CD14-positive monocyte (primary cell): ENCODE results near the gene C1QTNF1. TPM values are rescaled to one million over a fixed set of nuclear protein-coding genes. Genes with fewer than 3 reads are reported as not detected.

Source experiments
- DNase-seq, 3 donors: peaks; one replicate each; pipeline ENCODE4 v3.0.0-alpha.2; 2011 to 2022
- H2AFZ ChIP-seq: 2 replicates; pipeline ENCODE4 v1.6.0; 2012; ENCODE audit warnings: mild to moderate bottlenecking, low read depth, low read length, inconsistent platforms; ENCODE audit not compliant: insufficient read depth, poor library complexity, severe bottlenecking
- H3K27ac ChIP-seq, 2 donors: 1 replicate in 1 of 2; 2 replicates in 1 of 2; pipeline ENCODE4 v1.5.1; 2012 to 2013; ENCODE audit warnings: low read length in 2 of 2, control low read depth in 1 of 2, inconsistent platforms in 1 of 2, low read depth in 1 of 2, mild to moderate bottlenecking in 1 of 2
- H3K27me3 ChIP-seq, 2 donors: one replicate each; pipeline versions ENCODE4 v1.6.0 to v1.6.1; 2011 to 2013; ENCODE audit warnings: low read length in 2 of 2; ENCODE audit not compliant: control insufficient read depth in 2 of 2, insufficient read depth in 2 of 2
- H3K36me3 ChIP-seq, 2 donors: replicated peaks in 1 of 2; 1 replicate in 1 of 2; 2 replicates in 1 of 2; pipeline versions ENCODE4 v1.5.1 to v1.6.1; 2012 to 2013; ENCODE audit warnings: low read length in 2 of 2, control low read depth in 1 of 2, inconsistent platforms in 1 of 2, mild to moderate bottlenecking in 1 of 2; ENCODE audit not compliant: insufficient read depth in 2 of 2, control insufficient read depth in 1 of 2
- H3K4me1 ChIP-seq, 2 donors: 1 replicate in 1 of 2; 2 replicates in 1 of 2; pipeline versions ENCODE4 v1.5.1 to v1.6.1; 2012 to 2013; ENCODE audit warnings: low read length in 2 of 2, control low read depth in 1 of 2, inconsistent platforms in 1 of 2, mild to moderate bottlenecking in 1 of 2, moderate library complexity in 1 of 2; ENCODE audit not compliant: insufficient read depth in 2 of 2, control insufficient read depth in 1 of 2
- H3K4me2 ChIP-seq: replicated peaks from 2 replicates; pipeline ENCODE3; 2012; ENCODE audit warnings: low read length, moderate library complexity, mild to moderate bottlenecking; ENCODE audit not compliant: poor library complexity, severe bottlenecking; ENCODE audit errors: extremely low read depth
- H3K4me3 ChIP-seq, 3 experiments: fragments of 200-600 bp in 1 of 3; sonication (generic) in 1 of 3; replicated peaks in 1 of 3; 1 replicate in 2 of 3; 2 replicates in 1 of 3; pipeline ENCODE4 v1.5.1; 2011 to 2013; ENCODE audit warnings: low read length in 3 of 3, mild to moderate bottlenecking in 3 of 3, control low read depth in 2 of 3, low read depth in 2 of 3, inconsistent platforms in 1 of 3, moderate library complexity in 1 of 3
- H3K79me2 ChIP-seq: 2 replicates; pipeline ENCODE4 v1.6.0; 2012; ENCODE audit warnings: mild to moderate bottlenecking, control low read depth, inconsistent platforms, low read length, moderate library complexity; ENCODE audit not compliant: insufficient read depth
- H3K9ac ChIP-seq: 2 replicates; pipeline ENCODE4 v1.6.0; 2017; ENCODE audit warnings: low read length, mild to moderate bottlenecking; ENCODE audit not compliant: insufficient read depth, poor library complexity, severe bottlenecking
- H3K9me3 ChIP-seq, 2 donors: replicated peaks in 1 of 2; 1 replicate in 1 of 2; 2 replicates in 1 of 2; pipeline versions ENCODE4 v1.5.1 to v1.6.1; 2012 to 2013; ENCODE audit warnings: low read length in 2 of 2, control low read depth in 1 of 2; ENCODE audit not compliant: control insufficient read depth in 1 of 2, insufficient read depth in 1 of 2
- H4K20me1 ChIP-seq: 2 replicates; pipeline ENCODE4 v1.6.0; 2012; ENCODE audit warnings: mild to moderate bottlenecking, low read length, control low read depth, moderate library complexity; ENCODE audit not compliant: insufficient read depth
- H3K27ac Mint-ChIP-seq, 7 donors: one replicate each; pipeline ENCODE4 v1.8.0; 2020; ENCODE audit warnings: mild to moderate bottlenecking in 7 of 7, mixed read lengths in 7 of 7, moderate library complexity in 6 of 7, inconsistent platforms in 2 of 7
- H3K27me3 Mint-ChIP-seq, 3 donors: one replicate each; pipeline ENCODE4 v1.8.0; 2021 to 2022; ENCODE audit warnings: low read depth in 3 of 3, mild to moderate bottlenecking in 3 of 3, mixed read lengths in 3 of 3, moderate library complexity in 3 of 3, inconsistent platforms in 1 of 3
- H3K36me3 Mint-ChIP-seq, 2 donors: one replicate each; pipeline ENCODE4 v1.8.0; 2020; ENCODE audit warnings: mixed read lengths in 2 of 2, inconsistent platforms in 1 of 2, mild to moderate bottlenecking in 1 of 2
- H3K4me1 Mint-ChIP-seq: one replicate; pipeline ENCODE4 v1.8.0; 2020; ENCODE audit warnings: mild to moderate bottlenecking, mixed read lengths
- H3K4me3 Mint-ChIP-seq, 2 donors: one replicate each; pipeline ENCODE4 v1.8.0; 2020; ENCODE audit warnings: mild to moderate bottlenecking in 2 of 2, mixed read lengths in 2 of 2, moderate library complexity in 1 of 2
- H3K9me3 Mint-ChIP-seq, 7 donors: one replicate each; pipeline ENCODE4 v1.8.0; 2020 to 2022; ENCODE audit warnings: mixed read lengths in 7 of 7, mild to moderate bottlenecking in 6 of 7, moderate library complexity in 6 of 7, inconsistent platforms in 2 of 7
- WGBS: methylation state at CpG from one replicate; pipeline ENCODE4 v1.1.5; 2013; ENCODE audit warnings: missing lambda C conversion rate; ENCODE audit not compliant: insufficient coverage; 5-methylcytosine and 5-hydroxymethylcytosine counted together
- intact Hi-C, 2 donors: fragments of 100-400 bp; cut with micrococcal nuclease; formaldehyde crosslinking; loops; one replicate each; pipeline versions ENCODE4 v1.15.0 to v1.15.1; 2023
- polyA plus RNA-seq, 3 donors: library from polyadenylated mRNA; depleted of rRNA in 1 of 3; unstranded in 2 of 3; stranded (reverse) in 1 of 3; fragments of 300-500 nt in 2 of 3; fragments of >200 nt in 1 of 3; fragmentation: Illumina TruSeq in 2 of 3; gene quantifications; 1 replicate in 2 of 3; 2 replicates in 1 of 3; pipeline ENCODE4 v1.2.3, GENCODE V29; 2012 to 2021
- TF ChIP-seq, protein P1 (sequence below): fragments of 200-600 bp; IDR thresholded peaks from one replicate; pipeline ENCODE4 v1.8.0; 2022; ENCODE audit warnings: antibody characterized with exemption, mild to moderate bottlenecking

The C1QTNF1 gene
- polyA plus RNA-seq, 3 donors, result not detected

DNA sequence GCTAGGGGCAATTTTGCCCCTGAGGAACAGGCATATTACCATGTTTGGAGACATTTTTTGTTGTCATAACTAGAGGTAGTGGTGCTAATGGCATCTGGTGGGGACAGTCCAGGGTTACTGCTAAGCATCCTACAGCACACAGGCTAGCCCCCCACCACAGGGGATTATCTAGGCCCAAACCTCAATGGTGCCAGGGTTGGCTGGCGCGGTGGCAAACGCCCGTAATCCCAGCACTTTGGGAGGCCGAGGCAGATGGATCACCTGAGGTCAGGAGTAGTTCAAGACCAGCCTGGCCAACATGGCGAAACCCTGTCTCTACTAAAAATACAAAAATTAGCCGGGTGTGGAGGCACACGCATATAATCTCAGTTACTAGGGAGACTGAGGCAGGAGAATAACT lies 15.2 kb downstream of the C1QTNF1 start:
- Mint-ChIP-seq H3K9me3 (peaks cover 0 to 7% (median 0%) of the 10 kb centered on the region in 7 donors), H3K36me3 (no peaks in the 10 kb centered on the region), H3K4me3 (no peak overlapping the region), H3K4me1 (peaks cover 22% of the 10 kb centered on the region), H3K27ac (no peak overlapping the region), H3K27me3 (peaks cover 21 to 46% (median 37%) of the 10 kb centered on the region in 3 donors)
- no peak overlapping the region for H3K4me2 ChIP-seq
- no peaks in the 10 kb centered on the region for H4K20me1 ChIP-seq
- no peak overlapping the region for H3K4me3 ChIP-seq
- no peak for DNase-seq
- TF ChIP-seq, protein P1, sequence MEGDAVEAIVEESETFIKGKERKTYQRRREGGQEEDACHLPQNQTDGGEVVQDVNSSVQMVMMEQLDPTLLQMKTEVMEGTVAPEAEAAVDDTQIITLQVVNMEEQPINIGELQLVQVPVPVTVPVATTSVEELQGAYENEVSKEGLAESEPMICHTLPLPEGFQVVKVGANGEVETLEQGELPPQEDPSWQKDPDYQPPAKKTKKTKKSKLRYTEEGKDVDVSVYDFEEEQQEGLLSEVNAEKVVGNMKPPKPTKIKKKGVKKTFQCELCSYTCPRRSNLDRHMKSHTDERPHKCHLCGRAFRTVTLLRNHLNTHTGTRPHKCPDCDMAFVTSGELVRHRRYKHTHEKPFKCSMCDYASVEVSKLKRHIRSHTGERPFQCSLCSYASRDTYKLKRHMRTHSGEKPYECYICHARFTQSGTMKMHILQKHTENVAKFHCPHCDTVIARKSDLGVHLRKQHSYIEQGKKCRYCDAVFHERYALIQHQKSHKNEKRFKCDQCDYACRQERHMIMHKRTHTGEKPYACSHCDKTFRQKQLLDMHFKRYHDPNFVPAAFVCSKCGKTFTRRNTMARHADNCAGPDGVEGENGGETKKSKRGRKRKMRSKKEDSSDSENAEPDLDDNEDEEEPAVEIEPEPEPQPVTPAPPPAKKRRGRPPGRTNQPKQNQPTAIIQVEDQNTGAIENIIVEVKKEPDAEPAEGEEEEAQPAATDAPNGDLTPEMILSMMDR, result no peak
- H3K79me2 ChIP-seq, result no peaks in the 10 kb centered on the region
- no peak overlapping the region for H3K9ac ChIP-seq
- H3K4me1 ChIP-seq, result peaks cover 14 to 16% of the 10 kb centered on the region in 2 donors
- no peak overlapping the region for H2AFZ ChIP-seq
- H3K27ac ChIP-seq, result no peak overlapping the region
- WGBS, result 97% methylated on average over 6 of the region's 8 CpGs
- intact Hi-C loops, result no loop called here
- H3K9me3 ChIP-seq, result no peaks in the 10 kb centered on the region
- no peaks in the 10 kb centered on the region for H3K36me3 ChIP-seq
- peaks cover 0 to 10% of the 10 kb centered on the region in 2 donors for H3K27me3 ChIP-seq

DNA sequence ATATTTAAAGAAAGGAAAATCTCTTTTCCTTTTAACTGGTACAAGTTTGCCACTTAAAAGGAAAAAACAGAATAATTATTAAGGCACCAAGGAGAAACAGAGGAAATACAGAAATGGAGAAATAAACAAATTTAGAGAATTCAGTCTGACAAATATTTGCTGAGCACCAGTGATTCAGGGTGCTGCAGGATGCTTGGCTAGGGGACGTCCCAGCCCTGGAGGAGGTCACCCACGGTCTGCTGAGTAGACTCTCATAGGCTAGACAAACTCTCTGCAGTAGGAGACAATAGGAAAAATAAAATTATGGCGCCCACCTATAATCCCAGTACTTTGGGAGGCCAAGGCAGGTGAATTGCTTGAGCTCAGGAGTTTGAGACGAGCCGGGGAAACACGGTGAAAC lies 15.9 kb downstream of the C1QTNF1 start:
- Histone ChIP-seq H4K20me1 (no peaks in the 10 kb centered on the region), H3K79me2 (no peaks in the 10 kb centered on the region), H3K4me2 (no peak overlapping the region), H3K4me3 (no peak overlapping the region), H3K9me3 (no peaks in the 10 kb centered on the region), H3K9ac (no peak overlapping the region), H3K27ac (no peak overlapping the region), H3K27me3 (peaks cover 0 to 5% of the 10 kb centered on the region in 2 donors), H3K36me3 (no peaks in the 10 kb centered on the region), H3K4me1 (peaks cover 14 to 16% of the 10 kb centered on the region in 2 donors), H2AFZ (no peak overlapping the region)
- DNase-seq, result no peak
- peaks cover 22% of the 10 kb centered on the region for H3K4me1 Mint-ChIP-seq
- peak overlapping the region in 1 of 7 donors; percentile 40 for H3K27ac Mint-ChIP-seq
- WGBS, result 95% methylated on average over 3 of the region's 6 CpGs
- peak overlapping the region in 1 of 2 donors; percentile 35 for H3K4me3 Mint-ChIP-seq
- TF ChIP-seq, protein P1, result no peak
- peaks cover 0 to 7% (median 0%) of the 10 kb centered on the region in 7 donors for H3K9me3 Mint-ChIP-seq
- peaks cover 17 to 44% (median 34%) of the 10 kb centered on the region in 3 donors for H3K27me3 Mint-ChIP-seq
- H3K36me3 Mint-ChIP-seq, result no peaks in the 10 kb centered on the region
- intact Hi-C loops, result no loop called here
